Measurements from ENCODE around the gene TBC1D16.

DNA sequence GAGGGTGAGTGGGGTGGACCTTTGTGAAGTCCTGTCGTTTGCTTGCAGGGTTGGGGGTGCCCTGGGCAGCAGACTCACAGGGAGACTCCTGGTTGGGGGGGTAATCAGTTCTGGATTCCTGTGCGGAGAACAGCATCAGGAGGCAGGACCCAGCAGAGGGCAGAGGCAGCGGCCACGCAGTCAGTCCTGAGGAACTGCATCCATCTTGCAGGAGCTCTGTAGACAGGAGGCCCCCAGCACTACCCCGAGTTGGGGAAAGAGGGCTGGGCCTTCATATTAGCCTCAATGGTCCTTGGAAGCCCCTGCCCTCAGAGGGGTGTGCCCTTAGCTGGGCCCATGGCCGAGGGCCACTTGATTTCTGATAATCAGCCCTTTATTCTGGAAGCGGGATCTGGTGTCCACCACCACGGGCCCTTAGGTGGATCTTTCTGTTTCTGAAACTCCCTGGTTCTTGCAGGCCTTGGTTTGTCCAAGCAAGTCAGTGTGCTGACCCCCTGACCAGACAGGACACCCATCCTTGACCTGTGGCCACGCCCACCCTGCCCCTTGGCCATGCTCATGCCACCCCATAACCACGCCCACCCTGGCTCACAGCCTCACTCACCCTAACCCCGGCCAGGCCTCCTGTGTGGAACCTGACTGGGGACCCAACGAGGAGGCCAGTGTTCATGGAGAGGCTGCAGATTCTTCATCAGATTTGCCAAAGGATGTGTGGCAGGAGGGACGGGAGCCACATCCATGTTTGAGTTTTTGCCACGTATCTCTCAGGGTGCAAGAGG, 122.9 kb downstream of the TBC1D16 start:
- TF ChIP-seq, protein P1, sequence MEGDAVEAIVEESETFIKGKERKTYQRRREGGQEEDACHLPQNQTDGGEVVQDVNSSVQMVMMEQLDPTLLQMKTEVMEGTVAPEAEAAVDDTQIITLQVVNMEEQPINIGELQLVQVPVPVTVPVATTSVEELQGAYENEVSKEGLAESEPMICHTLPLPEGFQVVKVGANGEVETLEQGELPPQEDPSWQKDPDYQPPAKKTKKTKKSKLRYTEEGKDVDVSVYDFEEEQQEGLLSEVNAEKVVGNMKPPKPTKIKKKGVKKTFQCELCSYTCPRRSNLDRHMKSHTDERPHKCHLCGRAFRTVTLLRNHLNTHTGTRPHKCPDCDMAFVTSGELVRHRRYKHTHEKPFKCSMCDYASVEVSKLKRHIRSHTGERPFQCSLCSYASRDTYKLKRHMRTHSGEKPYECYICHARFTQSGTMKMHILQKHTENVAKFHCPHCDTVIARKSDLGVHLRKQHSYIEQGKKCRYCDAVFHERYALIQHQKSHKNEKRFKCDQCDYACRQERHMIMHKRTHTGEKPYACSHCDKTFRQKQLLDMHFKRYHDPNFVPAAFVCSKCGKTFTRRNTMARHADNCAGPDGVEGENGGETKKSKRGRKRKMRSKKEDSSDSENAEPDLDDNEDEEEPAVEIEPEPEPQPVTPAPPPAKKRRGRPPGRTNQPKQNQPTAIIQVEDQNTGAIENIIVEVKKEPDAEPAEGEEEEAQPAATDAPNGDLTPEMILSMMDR (IDR thresholded peaks at IDR 0.05; ENCODE audit: poor library complexity) = no peak
- TF ChIP-seq EZH2phosphoT487 (IDR thresholded peaks at IDR 0.05; ENCODE audit: low read depth, severe bottlenecking, unreplicated experiment) = no peak

Measured in hepatocyte (in vitro differentiated cells).